ENCODE measurements around the gene TPX2.

TPX2 gene

DNA sequence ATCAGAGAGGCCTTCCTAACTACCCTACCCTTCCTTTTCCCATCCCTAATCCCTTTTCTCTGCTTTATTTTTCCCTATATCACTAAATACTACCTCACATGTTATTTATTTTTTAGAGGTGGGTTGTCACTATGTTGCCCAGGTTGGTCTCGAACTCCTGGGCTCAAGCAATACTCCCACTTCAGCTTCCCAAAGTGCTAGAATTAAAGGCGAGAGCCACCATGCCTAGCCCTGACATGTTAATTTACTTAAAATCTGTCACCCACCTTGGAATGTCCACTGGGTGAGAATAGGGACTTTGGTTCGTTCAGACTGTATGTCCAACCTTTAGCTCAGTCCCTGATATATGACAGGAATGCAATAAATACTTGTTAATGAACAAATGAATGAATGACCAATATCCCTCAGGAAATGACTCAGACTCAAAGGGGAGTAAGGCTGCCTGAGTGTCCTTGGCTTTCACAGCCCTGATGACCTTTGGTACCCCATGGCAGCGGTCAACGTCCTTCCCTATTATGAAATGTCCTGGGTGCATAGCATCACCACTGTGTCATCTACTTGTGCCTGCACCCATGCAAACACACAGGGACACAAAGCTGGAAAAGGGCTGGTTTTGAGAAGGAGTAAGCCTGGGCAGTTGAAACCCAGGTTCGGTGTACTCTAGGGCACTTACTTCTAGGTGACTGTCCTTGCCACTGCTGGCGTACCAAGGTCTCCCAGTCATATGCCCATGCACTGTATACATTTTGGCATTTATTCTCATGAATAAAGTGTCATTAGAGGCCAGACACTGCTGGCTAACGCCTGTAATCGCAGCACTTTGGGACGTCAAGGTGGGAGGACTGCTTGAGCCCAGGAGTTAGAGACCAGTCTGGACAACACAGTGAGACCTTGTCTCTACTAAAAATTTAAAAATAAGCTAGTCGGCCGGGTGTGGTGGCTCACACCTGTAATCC is 43.0 kb upstream of the TPX2 start:
- TF ChIP-seq, protein P1, sequence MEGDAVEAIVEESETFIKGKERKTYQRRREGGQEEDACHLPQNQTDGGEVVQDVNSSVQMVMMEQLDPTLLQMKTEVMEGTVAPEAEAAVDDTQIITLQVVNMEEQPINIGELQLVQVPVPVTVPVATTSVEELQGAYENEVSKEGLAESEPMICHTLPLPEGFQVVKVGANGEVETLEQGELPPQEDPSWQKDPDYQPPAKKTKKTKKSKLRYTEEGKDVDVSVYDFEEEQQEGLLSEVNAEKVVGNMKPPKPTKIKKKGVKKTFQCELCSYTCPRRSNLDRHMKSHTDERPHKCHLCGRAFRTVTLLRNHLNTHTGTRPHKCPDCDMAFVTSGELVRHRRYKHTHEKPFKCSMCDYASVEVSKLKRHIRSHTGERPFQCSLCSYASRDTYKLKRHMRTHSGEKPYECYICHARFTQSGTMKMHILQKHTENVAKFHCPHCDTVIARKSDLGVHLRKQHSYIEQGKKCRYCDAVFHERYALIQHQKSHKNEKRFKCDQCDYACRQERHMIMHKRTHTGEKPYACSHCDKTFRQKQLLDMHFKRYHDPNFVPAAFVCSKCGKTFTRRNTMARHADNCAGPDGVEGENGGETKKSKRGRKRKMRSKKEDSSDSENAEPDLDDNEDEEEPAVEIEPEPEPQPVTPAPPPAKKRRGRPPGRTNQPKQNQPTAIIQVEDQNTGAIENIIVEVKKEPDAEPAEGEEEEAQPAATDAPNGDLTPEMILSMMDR (conservative IDR thresholded peaks at IDR 0.05), result no peak
- H3K27ac ChIP-seq, result no peak overlapping the region

DNA sequence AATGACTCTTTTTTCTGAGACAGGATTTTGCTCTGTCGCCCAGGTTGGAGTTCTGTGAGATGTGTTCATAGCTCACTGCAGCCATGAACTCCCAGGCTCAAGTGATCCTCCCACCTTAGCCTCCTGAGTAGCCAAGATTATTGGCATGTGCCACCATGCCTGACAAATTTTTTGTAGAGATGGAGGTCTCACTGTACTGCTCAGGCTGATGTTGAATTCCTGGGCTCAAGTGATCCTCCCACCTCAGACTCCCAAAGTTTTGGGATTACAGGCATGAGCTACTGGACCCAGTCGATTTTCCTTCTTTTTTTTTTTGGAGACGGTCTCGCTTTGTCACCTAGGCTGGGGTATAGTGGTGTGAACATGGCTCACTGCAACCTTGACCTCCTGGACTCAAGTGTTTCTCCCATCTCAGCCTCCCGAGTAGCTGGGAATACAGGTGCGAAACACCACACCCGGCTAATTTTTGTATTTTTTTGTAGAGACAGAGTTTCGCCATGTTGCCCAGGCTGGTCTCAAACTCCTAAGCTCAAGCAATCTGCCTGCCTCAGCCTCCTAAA is 40.8 kb upstream of the TPX2 start:
- H3K27ac ChIP-seq, result no peak overlapping the region
- TF ChIP-seq, protein P1 (conservative IDR thresholded peaks at IDR 0.05), result no peak

DNA sequence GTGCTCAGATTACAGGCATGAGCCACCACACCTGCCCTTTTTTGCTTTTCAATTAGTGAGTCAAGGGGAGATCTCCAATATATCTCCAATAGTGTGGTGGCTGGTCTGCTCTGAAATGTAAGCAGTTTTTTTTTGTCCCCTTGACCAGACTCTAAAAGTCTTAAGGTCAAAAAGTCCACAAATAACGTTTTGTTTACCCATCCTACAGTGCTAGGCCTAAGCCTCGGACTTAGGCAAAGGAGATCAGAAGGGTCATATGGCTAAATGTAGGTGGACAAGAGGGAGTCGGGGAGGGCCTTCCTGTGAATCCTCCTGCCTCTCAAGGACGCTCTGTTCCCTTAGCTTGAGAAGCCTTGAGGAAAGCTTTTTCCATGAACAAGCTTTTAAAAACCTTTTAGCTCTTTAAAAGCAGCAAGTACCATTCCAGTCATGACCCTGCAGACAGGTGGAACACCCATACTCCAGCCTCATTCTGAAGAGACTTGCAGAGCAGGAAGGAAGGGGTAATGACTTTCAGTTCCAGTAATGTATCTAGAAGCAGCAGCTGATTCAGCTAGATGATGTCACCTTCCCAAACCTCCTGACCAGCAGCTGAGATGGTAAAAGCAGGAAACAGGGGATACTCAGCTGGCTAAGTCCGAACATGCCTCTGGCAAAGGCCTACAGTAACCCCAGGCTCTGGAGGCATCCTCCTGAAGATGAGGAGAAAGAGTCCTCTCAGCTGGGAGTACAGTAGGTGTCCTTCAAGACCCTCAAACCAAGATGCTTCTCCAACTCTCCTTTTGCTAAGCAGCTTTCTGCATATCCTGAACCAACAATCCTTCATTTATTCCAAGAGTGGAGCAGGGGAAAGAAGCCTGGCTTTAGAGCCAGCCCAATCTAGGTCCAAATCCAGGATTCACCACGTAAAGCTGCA is 40.0 kb upstream of the TPX2 start:
- TF ChIP-seq, protein P1 (conservative IDR thresholded peaks at IDR 0.05), result no peak
- no peak overlapping the region for H3K27ac ChIP-seq

DNA sequence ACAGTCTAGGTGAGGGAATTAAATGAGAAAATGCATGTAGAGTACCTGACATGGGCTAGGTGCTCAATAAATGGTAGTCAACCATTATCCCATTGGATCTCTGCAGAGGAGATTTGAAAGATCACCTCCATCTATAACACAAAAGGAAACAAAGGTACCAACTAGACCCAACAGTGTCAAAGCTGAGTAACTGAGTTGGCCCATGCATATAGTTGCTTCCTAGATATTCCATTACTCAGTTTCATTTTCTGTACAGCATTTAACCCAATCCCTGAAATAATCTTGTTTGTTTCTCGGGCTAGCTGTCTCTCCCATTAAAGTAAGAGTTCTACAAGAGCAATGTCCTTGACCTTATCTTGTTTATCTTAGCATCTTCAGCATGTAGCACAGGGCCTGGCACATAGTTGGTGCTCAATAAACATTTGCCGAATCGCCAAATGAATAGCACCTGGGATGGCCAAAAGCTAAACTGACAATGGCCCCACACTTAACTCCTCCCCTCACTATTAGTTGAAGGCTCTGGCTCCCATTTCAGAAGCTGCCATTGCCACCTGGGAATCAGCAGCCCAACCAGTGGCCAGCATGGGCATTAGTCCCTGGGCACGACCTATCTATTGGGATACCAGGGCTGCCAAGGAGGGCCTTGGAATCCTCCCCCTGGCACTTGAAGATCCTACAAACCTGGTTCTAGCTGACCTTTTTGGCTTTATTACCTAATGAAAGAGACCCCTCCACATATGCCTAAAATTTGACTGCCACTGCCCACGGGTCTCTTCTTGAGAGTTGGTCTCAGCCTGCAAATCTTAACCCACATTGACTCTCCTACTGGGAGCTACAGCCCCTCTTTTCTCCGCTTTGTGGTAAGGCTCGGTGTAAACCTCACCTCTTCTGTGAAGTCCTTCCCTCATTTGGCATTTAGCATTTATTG is 39.0 kb upstream of the TPX2 start:
- TF ChIP-seq, protein P1 (conservative IDR thresholded peaks at IDR 0.05), result no peak
- no peak overlapping the region for H3K27ac ChIP-seq

DNA sequence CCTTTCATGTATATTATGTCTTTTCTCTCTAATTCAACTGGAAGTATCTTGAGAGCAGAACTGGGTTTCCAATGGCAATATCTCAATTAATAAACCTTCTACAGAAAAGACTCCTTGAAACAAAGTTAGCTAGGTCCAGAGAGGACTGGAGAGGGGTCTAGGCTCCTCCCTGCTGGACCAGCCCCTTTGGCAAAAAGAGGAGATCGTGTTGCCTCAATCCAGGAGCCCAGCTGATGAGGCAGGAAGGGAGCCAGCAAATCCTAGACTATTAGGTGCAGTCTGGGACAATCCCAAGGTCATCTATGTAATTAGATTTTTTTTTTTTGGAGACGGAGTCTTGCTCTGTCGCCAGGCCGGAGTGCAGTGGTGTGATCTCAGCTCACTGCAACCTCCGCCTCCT is 38.3 kb upstream of the TPX2 start:
- TF ChIP-seq, protein P1 (conservative IDR thresholded peaks at IDR 0.05), result no peak
- H3K27ac ChIP-seq, result no peak overlapping the region

DNA sequence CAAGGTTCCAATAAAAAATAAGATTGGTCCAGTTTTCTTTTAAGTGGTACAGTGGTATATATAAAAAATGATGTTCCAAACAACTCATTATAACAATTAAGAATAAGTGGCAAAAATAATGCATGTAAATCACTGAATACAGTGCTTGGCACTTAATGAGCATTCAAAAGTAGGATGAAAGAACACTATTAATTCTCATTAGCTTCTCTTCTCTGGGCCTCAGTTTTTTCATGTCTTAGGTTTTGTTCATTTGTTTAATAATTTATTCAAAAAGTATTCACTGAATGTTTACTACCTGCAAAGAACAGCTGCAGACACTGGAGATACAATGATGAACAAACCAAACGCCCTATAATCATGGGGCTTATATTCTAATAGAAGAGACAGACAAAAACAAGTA is 37.5 kb upstream of the TPX2 start:
- no peak overlapping the region for H3K27ac ChIP-seq
- TF ChIP-seq, protein P1 (conservative IDR thresholded peaks at IDR 0.05), result no peak
